ENCODE measurements around the gene SNRNP27. TPM values are rescaled to one million over a fixed set of nuclear protein-coding genes. Genes with fewer than 3 reads are reported as not detected.

The SNRNP27 gene
- total and polyA plus RNA-seq, 2 of the 8 experiments (the other 6 are each of a cell fraction or from before 2014, with no cell fraction given): 11.1 to 40.5 TPM

GRCh38 chr2:69888451-69888850 is 5.3 kb upstream of the SNRNP27 start:
- Histone ChIP-seq H3K56ac (replicated peaks; ENCODE audit: insufficient read length, low read depth, low read length) (no peak overlapping the region), H3K79me2 (ENCODE audit: control insufficient read depth in 1 of 2, insufficient read depth in 2 of 2, low read length in 2 of 2) (no peaks in the 10 kb centered on the region), H3K36me3 (ENCODE audit: control insufficient read depth in 2 of 4, insufficient read depth in 4 of 4, low read length in 3 of 4) (no peaks in the 10 kb centered on the region), H3K27me3 (replicated peaks in 1 of 4; ENCODE audit: control insufficient read depth in 3 of 4, extremely low read depth in 1 of 4, insufficient read depth in 3 of 4, low read length in 3 of 4) (peaks cover 0 to 1% (median 0%) of the 10 kb centered on the region in 4 experiments; a peak in 2 of 7 replicates), H2BK5ac (ENCODE audit: low read depth, low read length) (no peak overlapping the region), H3K4ac (replicated peaks; ENCODE audit: insufficient read length, low read depth, low read length) (no peak overlapping the region), H2BK15ac (ENCODE audit: low read length) (no peak overlapping the region), H3K4me3 (ENCODE audit: extremely low read depth in 1 of 4, insufficient read depth in 2 of 4, low read depth in 3 of 4, low read length in 4 of 4) (no peak overlapping the region), H4K91ac (replicated peaks; ENCODE audit: insufficient read length, low read length) (no peak overlapping the region), H4K20me1 (replicated peaks in 1 of 2; ENCODE audit: control insufficient read depth in 1 of 2, insufficient read depth in 2 of 2, low read length in 2 of 2) (no peaks in the 10 kb centered on the region), H2AK5ac (ENCODE audit: low read depth, low read length) (no peak overlapping the region), H4K8ac (ENCODE audit: extremely low read depth, insufficient read depth, low read length) (no peak overlapping the region), H2BK120ac (replicated peaks; ENCODE audit: low read depth, low read length) (no peak overlapping the region), H3K9me3 (ENCODE audit: insufficient read depth in 2 of 2, low read depth in 1 of 2, low read length in 1 of 2) (no peaks in the 10 kb centered on the region), H3K4me1 (replicated peaks in 1 of 4; ENCODE audit: control insufficient read depth in 3 of 4, insufficient read depth in 4 of 4, low read length in 3 of 4) (no peaks in the 10 kb centered on the region), H2AFZ (ENCODE audit: low read length) (no peak overlapping the region), H3K9ac (replicated peaks in 1 of 4; ENCODE audit: extremely low read depth in 1 of 4, low read depth in 3 of 4, low read length in 3 of 4) (no peak overlapping the region), H3K18ac (ENCODE audit: extremely low read depth, low read length) (no peak overlapping the region), H3K79me1 (ENCODE audit: low read depth, low read length) (no peaks in the 10 kb centered on the region; the same call in 1 of the 2 replicates), H3K14ac (ENCODE audit: insufficient read length) (no peak overlapping the region), H2BK12ac (ENCODE audit: low read depth, low read length) (no peak overlapping the region), H3K23me2 (ENCODE audit: low read depth, low read length) (no peaks in the 10 kb centered on the region; the same call in 1 of the 2 replicates), H4K5ac (ENCODE audit: insufficient read length, low read depth, low read length) (no peak overlapping the region), H3K4me2 (ENCODE audit: insufficient read depth in 1 of 2, low read depth in 2 of 2, low read length in 2 of 2) (no peak overlapping the region), H3K23ac (ENCODE audit: insufficient read length) (no peak overlapping the region), H2BK20ac (ENCODE audit: low read length) (no peak overlapping the region), H3K27ac (ENCODE audit: low read depth, low read length) (no peak overlapping the region)
- DNase-seq (ENCODE audit: low read depth in 1 of 2, low spot score in 2 of 2) (no peak), FAIRE-seq (no peak)
- WGBS, 2 experiments (ENCODE audit: extremely low coverage in 1 of 2, insufficient coverage in 1 of 2, insufficient read length in 1 of 2, insufficient replicate concordance in 2 of 2, low coverage in 1 of 2, low lambda C conversion rate in 2 of 2, missing lambda C conversion rate in 1 of 2): 96% methylated on average over 4 of the region's 4 CpGs; no CpG with 5 or more reads in 1 of the 2 experiments
- no peak for TF ChIP-seq EP300 (IDR thresholded peaks at IDR 0.05; ENCODE audit: borderline replicate concordance in 1 of 2, low read depth in 2 of 2, low read length in 2 of 2)
- no peak for TF ChIP-seq CEBPB (IDR thresholded peaks at IDR 0.05; ENCODE audit: low read depth, low read length)
- TF ChIP-seq CTBP2 (IDR thresholded peaks at IDR 0.05; ENCODE audit: borderline replicate concordance, insufficient read depth, insufficient read length, low read length): no peak
- TF ChIP-seq GABPA (IDR thresholded peaks at IDR 0.05; ENCODE audit: borderline replicate concordance, insufficient read depth, low read length): no peak
- TF ChIP-seq TBP (IDR thresholded peaks at IDR 0.05; ENCODE audit: low read depth, low read length): no peak
- TF ChIP-seq ASH2L (IDR thresholded peaks at IDR 0.05; ENCODE audit: low read length): no peak
- no peak for TF ChIP-seq SAP30 (IDR thresholded peaks at IDR 0.05; ENCODE audit: insufficient read depth, insufficient replicate concordance, low read length)
- no peak for TF ChIP-seq RXRA (IDR thresholded peaks at IDR 0.05; ENCODE audit: insufficient read depth, low read depth, low read length)
- CTCF ChIA-PET (ENCODE audit: partially characterized antibody): interaction anchor here (0.5 to 1.2 kb wide), 7 partner anchors 75 to 616 kb away, joined by 3 to 5 read pairs (median 3); no protein-coding TSS in a partner anchor
- POLR2A ChIA-PET (ENCODE audit: partially characterized antibody): no interaction called here

Measured in H1 (cell line).